ENCODE results near the gene DHX8. TPM values are rescaled to one million over a fixed set of nuclear protein-coding genes. Genes with fewer than 3 reads are reported as not detected.

DHX8 gene
- total and polyA plus RNA-seq, 2 of the 8 experiments (the other 6 are each of a cell fraction or from before 2014, with no cell fraction given) = 30.5 to 59.4 TPM

- H3K4me2 ChIP-seq (ENCODE audit: insufficient read depth in 1 of 2, low read depth in 2 of 2, low read length in 2 of 2) = no peak overlapping the region
- H4K20me1 ChIP-seq (replicated peaks in 1 of 2; ENCODE audit: control insufficient read depth in 1 of 2, insufficient read depth in 2 of 2, low read length in 2 of 2) = no peaks in the 10 kb centered on the region
- H3K79me1 ChIP-seq (ENCODE audit: low read depth, low read length) = no peaks in the 10 kb centered on the region
- H2AFZ ChIP-seq (ENCODE audit: low read length) = no peak overlapping the region
- no peak overlapping the region for H4K8ac ChIP-seq (ENCODE audit: extremely low read depth, insufficient read depth, low read length)
- no peak overlapping the region for H3K18ac ChIP-seq (ENCODE audit: extremely low read depth, low read length)
- peaks cover 0 to 2% (median 0%) of the 10 kb centered on the region in 4 experiments; a peak in 3 of 7 replicates for H3K4me1 ChIP-seq (replicated peaks in 1 of 4; ENCODE audit: control insufficient read depth in 3 of 4, insufficient read depth in 4 of 4, low read length in 3 of 4)
- CTCF ChIA-PET (ENCODE audit: partially characterized antibody) = no interaction called here
- no peak overlapping the region for H3K4me3 ChIP-seq (ENCODE audit: extremely low read depth in 1 of 4, insufficient read depth in 2 of 4, low read depth in 3 of 4, low read length in 4 of 4)
- H3K79me2 ChIP-seq (ENCODE audit: control insufficient read depth in 1 of 2, insufficient read depth in 2 of 2, low read length in 2 of 2) = no peaks in the 10 kb centered on the region
- H3K36me3 ChIP-seq (ENCODE audit: control insufficient read depth in 2 of 4, insufficient read depth in 4 of 4, low read length in 3 of 4) = no peaks in the 10 kb centered on the region
- H2BK120ac ChIP-seq (replicated peaks; ENCODE audit: low read depth, low read length) = no peak overlapping the region
- H4K91ac ChIP-seq (replicated peaks; ENCODE audit: insufficient read length, low read length) = no peak overlapping the region
- H3K27ac ChIP-seq (ENCODE audit: low read depth, low read length) = no peak overlapping the region
- H2BK5ac ChIP-seq (ENCODE audit: low read depth, low read length) = no peak overlapping the region
- TF ChIP-seq POU5F1 (IDR thresholded peaks at IDR 0.05; ENCODE audit: low read depth, low read length) = no peak
- TF ChIP-seq SIX5 (IDR thresholded peaks at IDR 0.05; ENCODE audit: low read depth, low read length) = no peak
- no peak for TF ChIP-seq KDM5A (IDR thresholded peaks at IDR 0.05; ENCODE audit: low read length)
- TF ChIP-seq KDM4A (IDR thresholded peaks at IDR 0.05; ENCODE audit: low read depth, low read length, severe bottlenecking) = no peak
- TF ChIP-seq, protein P1, sequence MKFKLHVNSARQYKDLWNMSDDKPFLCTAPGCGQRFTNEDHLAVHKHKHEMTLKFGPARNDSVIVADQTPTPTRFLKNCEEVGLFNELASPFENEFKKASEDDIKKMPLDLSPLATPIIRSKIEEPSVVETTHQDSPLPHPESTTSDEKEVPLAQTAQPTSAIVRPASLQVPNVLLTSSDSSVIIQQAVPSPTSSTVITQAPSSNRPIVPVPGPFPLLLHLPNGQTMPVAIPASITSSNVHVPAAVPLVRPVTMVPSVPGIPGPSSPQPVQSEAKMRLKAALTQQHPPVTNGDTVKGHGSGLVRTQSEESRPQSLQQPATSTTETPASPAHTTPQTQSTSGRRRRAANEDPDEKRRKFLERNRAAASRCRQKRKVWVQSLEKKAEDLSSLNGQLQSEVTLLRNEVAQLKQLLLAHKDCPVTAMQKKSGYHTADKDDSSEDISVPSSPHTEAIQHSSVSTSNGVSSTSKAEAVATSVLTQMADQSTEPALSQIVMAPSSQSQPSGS (IDR thresholded peaks at IDR 0.05; ENCODE audit: low read length) = no peak
- TF ChIP-seq BCL11A (IDR thresholded peaks at IDR 0.05; ENCODE audit: low read depth in 2 of 2, low read length in 2 of 2) = no peak
- TF ChIP-seq PHF8 (conservative IDR thresholded peaks at IDR 0.05; ENCODE audit: low read depth, low read length) = no peak
- TF ChIP-seq SP4 (IDR thresholded peaks at IDR 0.05; ENCODE audit: low read length) = no peak
- TF ChIP-seq MAX (IDR thresholded peaks at IDR 0.05) = no peak
- TF ChIP-seq SAP30 (IDR thresholded peaks at IDR 0.05; ENCODE audit: insufficient read depth, insufficient replicate concordance, low read length) = no peak
- no peak for TF ChIP-seq EGR1 (IDR thresholded peaks at IDR 0.05; ENCODE audit: borderline replicate concordance, low read depth, low read length)
- TF ChIP-seq JUN (IDR thresholded peaks at IDR 0.05; ENCODE audit: low read depth, low read length) = no peak
- POLR2A ChIA-PET (ENCODE audit: partially characterized antibody) = interaction anchor here (0.7 kb wide), 1 partner anchor 18 kb away, joined by 3 read pairs; no protein-coding TSS in a partner anchor
- no peak overlapping the region for H4K5ac ChIP-seq (ENCODE audit: insufficient read length, low read depth, low read length)
- H2BK15ac ChIP-seq (ENCODE audit: low read length) = no peak overlapping the region
- no peaks in the 10 kb centered on the region for H3K23me2 ChIP-seq (ENCODE audit: low read depth, low read length)
- WGBS, 2 experiments (ENCODE audit: extremely low coverage in 1 of 2, insufficient coverage in 1 of 2, insufficient read length in 1 of 2, insufficient replicate concordance in 2 of 2, low coverage in 1 of 2, low lambda C conversion rate in 2 of 2, missing lambda C conversion rate in 1 of 2) = 87% methylated on average over 3 of the region's 3 CpGs; no CpG with 5 or more reads in 1 of the 2 experiments
- H3K4ac ChIP-seq (replicated peaks; ENCODE audit: insufficient read length, low read depth, low read length) = no peak overlapping the region
- no peak overlapping the region for H3K56ac ChIP-seq (replicated peaks; ENCODE audit: insufficient read length, low read depth, low read length)
- H3K14ac ChIP-seq (ENCODE audit: insufficient read length) = no peak overlapping the region
- H3K9me3 ChIP-seq (ENCODE audit: insufficient read depth in 2 of 2, low read depth in 1 of 2, low read length in 1 of 2) = no peaks in the 10 kb centered on the region
- FAIRE-seq (no peak), DNase-seq (ENCODE audit: low read depth in 1 of 2, low spot score in 2 of 2) (no peak)
- H2BK20ac ChIP-seq (ENCODE audit: low read length) = no peak overlapping the region
- H3K27me3 ChIP-seq (replicated peaks in 1 of 4; ENCODE audit: control insufficient read depth in 3 of 4, extremely low read depth in 1 of 4, insufficient read depth in 3 of 4, low read length in 3 of 4) = no peaks in the 10 kb centered on the region
- H2BK12ac ChIP-seq (ENCODE audit: low read depth, low read length) = no peak overlapping the region
- no peak overlapping the region for H2AK5ac ChIP-seq (ENCODE audit: low read depth, low read length)
- H3K9ac ChIP-seq (replicated peaks in 1 of 4; ENCODE audit: extremely low read depth in 1 of 4, low read depth in 3 of 4, low read length in 3 of 4) = no peak overlapping the region
- H3K23ac ChIP-seq (ENCODE audit: insufficient read length) = no peak overlapping the region
Measured at GRCh38 chr17:43443381-43443780, 40.4 kb upstream of the DHX8 start.

Data from H1 (cell line).